Neural crest cell (in vitro differentiated cells): ENCODE data around the gene UBQLN1. TPM values are rescaled to one million over a fixed set of nuclear protein-coding genes. Genes with fewer than 3 reads are reported as not detected.

ENCODE experiments used
- DNase-seq: peaks from one replicate; pipeline ENCODE4 v3.0.0; 2021; ENCODE audit warnings: low read depth, mixed read lengths, low spot score
- H3K27ac Mint-ChIP-seq: one replicate; pipeline ENCODE4 v1.8.0; 2021; ENCODE audit warnings: mild to moderate bottlenecking, mixed read lengths; ENCODE audit not compliant: unreplicated experiment
- H3K27me3 Mint-ChIP-seq: 2 replicates; pipeline ENCODE4 v1.8.0; 2021; ENCODE audit warnings: low read depth, mild to moderate bottlenecking, mixed read lengths
- H3K36me3 Mint-ChIP-seq: 2 replicates; pipeline ENCODE4 v1.8.0; 2021; ENCODE audit warnings: low read depth, mild to moderate bottlenecking, mixed read lengths
- H3K4me1 Mint-ChIP-seq: 2 replicates; pipeline ENCODE4 v1.8.0; 2021; ENCODE audit warnings: mixed read lengths
- H3K4me3 Mint-ChIP-seq: one replicate; pipeline ENCODE4 v1.8.0; 2021; ENCODE audit warnings: mild to moderate bottlenecking, mixed read lengths
- H3K9me3 Mint-ChIP-seq: 2 replicates; pipeline ENCODE4 v1.8.0; 2021; ENCODE audit warnings: mixed read lengths
- CTCF ChIP-seq: fragments of 200-600 bp; sonication (generic); conservative IDR thresholded peaks from 2 replicates; pipeline ENCODE4 v1.5.0; 2021; ENCODE audit warnings: antibody characterized with exemption, mild to moderate bottlenecking
- total RNA-seq: library from RNA; stranded (reverse); gene quantifications from 2 replicates; pipeline ENCODE4 v1.2.1, GENCODE V29; 2021

UBQLN1 gene
- total RNA-seq, 1 donor from 2014 or later, result 109 TPM

GRCh38 chr9:83646500-83647239 lies 61.1 kb downstream of the UBQLN1 start:
- Mint-ChIP-seq H3K9me3 (no peaks in the 10 kb centered on the region), H3K36me3 (peaks cover 18% of the 10 kb centered on the region), H3K4me1 (no peaks in the 10 kb centered on the region), H3K4me3 (no peak overlapping the region), H3K27me3 (no peaks in the 10 kb centered on the region), H3K27ac (no peak overlapping the region)
- TF ChIP-seq CTCF, result no peak
- DNase-seq, result no peak

GRCh38 chr9:83642793-83643192 lies 65.0 kb downstream of the UBQLN1 start:
- no peak for TF ChIP-seq CTCF
- Mint-ChIP-seq H3K36me3 (no peaks in the 10 kb centered on the region), H3K4me3 (no peak overlapping the region), H3K27ac (no peak overlapping the region), H3K4me1 (peaks cover 8% of the 10 kb centered on the region), H3K9me3 (no peaks in the 10 kb centered on the region), H3K27me3 (no peaks in the 10 kb centered on the region)
- DNase-seq, result no peak

DNA sequence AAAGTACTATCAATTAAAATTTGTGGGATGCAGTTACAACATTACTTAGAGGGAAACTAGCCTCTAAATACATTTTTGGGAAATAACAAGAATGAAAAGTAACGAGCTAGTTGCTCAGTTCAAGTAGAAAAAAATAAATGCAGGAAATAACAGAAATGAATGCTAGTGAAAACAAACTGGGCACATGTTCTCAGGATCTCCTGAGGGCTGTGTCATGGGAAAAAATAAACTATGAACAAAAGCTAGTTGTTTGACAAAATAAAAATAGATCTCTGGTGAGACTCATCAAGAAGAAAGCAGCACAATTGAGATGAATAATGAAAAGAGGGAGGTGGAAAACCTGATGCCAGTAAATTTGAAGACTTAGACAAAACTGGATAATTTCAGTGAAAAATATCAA lies 68.5 kb downstream of the UBQLN1 start:
- Mint-ChIP-seq H3K4me3 (no peak overlapping the region), H3K36me3 (no peaks in the 10 kb centered on the region), H3K9me3 (no peaks in the 10 kb centered on the region), H3K27ac (no peak overlapping the region), H3K4me1 (peaks cover 8% of the 10 kb centered on the region), H3K27me3 (no peaks in the 10 kb centered on the region)
- DNase-seq, result no peak
- no peak for TF ChIP-seq CTCF

- Mint-ChIP-seq H3K4me1 (peaks cover 15% of the 10 kb centered on the region), H3K4me3 (no peak overlapping the region), H3K27ac (no peak overlapping the region), H3K36me3 (peaks cover 2% of the 10 kb centered on the region), H3K9me3 (no peaks in the 10 kb centered on the region), H3K27me3 (no peaks in the 10 kb centered on the region)
- TF ChIP-seq CTCF, result no peak
- no peak for DNase-seq
Observed at GRCh38 chr9:83637389-83637788, 70.4 kb downstream of the UBQLN1 start.

- H3K27me3 Mint-ChIP-seq, result no peaks in the 10 kb centered on the region
- no peak overlapping the region for H3K4me3 Mint-ChIP-seq
- H3K9me3 Mint-ChIP-seq, result no peaks in the 10 kb centered on the region
- DNase-seq, result no peak
- peaks cover 19% of the 10 kb centered on the region for H3K4me1 Mint-ChIP-seq
- TF ChIP-seq CTCF, result no peak
- no peak overlapping the region for H3K27ac Mint-ChIP-seq
- peaks cover 2% of the 10 kb centered on the region for H3K36me3 Mint-ChIP-seq
Observed at GRCh38 chr9:83636813-83637212, 70.9 kb downstream of the UBQLN1 start.
